HepG2 (cell line): Measurements from ENCODE around the gene CDKN1A. TPM values are rescaled to one million over a fixed set of nuclear protein-coding genes. Genes with fewer than 3 reads are reported as not detected.

ENCODE experiments used
- BRCA1 ChIP-seq: sonication (generic); formaldehyde crosslinking; IDR thresholded peaks from 2 replicates; pipeline ENCODE4 v1.4.0; 2020; ENCODE audit warnings: missing genetic modification reagents
- DNMT3B ChIP-seq: conservative IDR thresholded peaks from 2 replicates; pipeline ENCODE4 v1.6.1; 2016; ENCODE audit warnings: missing biosample characterization, control low read depth
- FOXK1 ChIP-seq: sonication (generic); formaldehyde crosslinking; IDR thresholded peaks from 2 replicates; pipeline ENCODE4 v1.4.0; 2020; ENCODE audit warnings: low read depth, missing genetic modification reagents, borderline replicate concordance
- GATA4 ChIP-seq: sonication (generic); IDR thresholded peaks from 2 replicates; pipeline ENCODE4 v1.6.1; 2016; ENCODE audit warnings: antibody characterized with exemption, low read depth, borderline replicate concordance
- HOXD1 ChIP-seq: sonication (generic); formaldehyde crosslinking; IDR thresholded peaks from 2 replicates; pipeline ENCODE4 v1.5.0; 2020; ENCODE audit warnings: missing genetic modification reagents
- KDM5A ChIP-seq: fragments of 200-600 bp; sonication (generic); IDR thresholded peaks from 2 replicates; pipeline ENCODE4 v1.7.0; 2018; ENCODE audit warnings: antibody characterized with exemption, mild to moderate bottlenecking, low read length, borderline replicate concordance
- KLF13 ChIP-seq: sonication (generic); formaldehyde crosslinking; IDR thresholded peaks from 2 replicates; pipeline ENCODE4 v1.4.0; 2020; ENCODE audit warnings: mild to moderate bottlenecking, missing genetic modification reagents
- NCOA5 ChIP-seq: sonication (generic); formaldehyde crosslinking; IDR thresholded peaks from 2 replicates; pipeline ENCODE4 v1.4.0; 2020; ENCODE audit warnings: missing genetic modification reagents
- SP1 ChIP-seq, 2 experiments: fragments of 450-650 bp in 1 of 2; sonication (generic) in 1 of 2; formaldehyde crosslinking in 1 of 2; IDR thresholded peaks; 2 replicates each; pipeline versions ENCODE4 v1.4.0 to v1.6.1; 2016 to 2020; ENCODE audit warnings: missing genetic modification reagents in 1 of 2
- STAG1 ChIP-seq: sonication (generic); formaldehyde crosslinking; IDR thresholded peaks from 2 replicates; pipeline ENCODE4 v1.4.0; 2020; ENCODE audit warnings: missing genetic modification reagents
- TBX2 ChIP-seq: sonication (generic); formaldehyde crosslinking; IDR thresholded peaks from 2 replicates; pipeline ENCODE4 v1.5.0; 2020; ENCODE audit warnings: missing genetic modification reagents, mild to moderate bottlenecking, borderline replicate concordance
- ZBTB20 ChIP-seq: sonication (generic); formaldehyde crosslinking; IDR thresholded peaks from 2 replicates; pipeline ENCODE4 v1.8.1; 2023; ENCODE audit warnings: missing genetic modification reagents, low read depth, mild to moderate bottlenecking, borderline replicate concordance
- ZBTB7A ChIP-seq: sonication (generic); formaldehyde crosslinking; IDR thresholded peaks from 2 replicates; pipeline ENCODE4 v1.8.0; 2022; ENCODE audit warnings: mild to moderate bottlenecking, missing genetic modification reagents
- ZNF20 ChIP-seq: sonication (generic); formaldehyde crosslinking; IDR thresholded peaks from 2 replicates; pipeline ENCODE4 v1.4.0; 2020; ENCODE audit warnings: mild to moderate bottlenecking, moderate library complexity, missing genetic modification reagents
- ZNF260 ChIP-seq: sonication (generic); formaldehyde crosslinking; IDR thresholded peaks from 2 replicates; pipeline ENCODE4 v1.4.0; 2020; ENCODE audit warnings: missing genetic modification reagents, low read depth, mild to moderate bottlenecking, borderline replicate concordance
- ZNF33B ChIP-seq: sonication (generic); formaldehyde crosslinking; IDR thresholded peaks from 2 replicates; pipeline ENCODE4 v1.5.1; 2020; ENCODE audit warnings: mild to moderate bottlenecking, missing genetic modification reagents
- ZNF543 ChIP-seq: sonication (generic); formaldehyde crosslinking; IDR thresholded peaks from 2 replicates; pipeline ENCODE4 v1.4.0; 2020; ENCODE audit warnings: mild to moderate bottlenecking, missing genetic modification reagents
- ZNF629 ChIP-seq: sonication (generic); formaldehyde crosslinking; conservative IDR thresholded peaks from 2 replicates; pipeline ENCODE4 v1.5.0; 2020; ENCODE audit warnings: missing genetic modification reagents
- ZNF773 ChIP-seq: sonication (generic); formaldehyde crosslinking; IDR thresholded peaks from 2 replicates; pipeline ENCODE4 v1.4.0; 2020; ENCODE audit warnings: missing genetic modification reagents, borderline replicate concordance
- ZNF782 ChIP-seq: sonication (generic); formaldehyde crosslinking; IDR thresholded peaks from 2 replicates; pipeline ENCODE4 v1.4.0; 2020; ENCODE audit warnings: missing genetic modification reagents, mild to moderate bottlenecking, borderline replicate concordance
- polyA plus RNA-seq, 8 experiments: library from polyadenylated mRNA; depleted of rRNA in 3 of 8; stranded (reverse) in 7 of 8; unstranded in 1 of 8; fragments of >200 nt; fragmentation: Illumina TruSeq in 4 of 8; extraction: Trizol in 4 of 8; gene quantifications; 2 replicates each; pipeline versions ENCODE4 v1.2.1 to v1.2.3, GENCODE V29; 2011 to 2016; ENCODE audit warnings: low read depth in 4 of 8, missing spikeins in 1 of 8, mixed read lengths in 1 of 8; ENCODE audit not compliant: insufficient read depth in 1 of 8
- total RNA-seq, 5 experiments: library from RNA; depleted of rRNA; stranded (reverse); fragments of >200 nt; fragmentation: Illumina TruSeq; extraction: Trizol; gene quantifications; 2 replicates each; pipeline ENCODE4 v1.2.3, GENCODE V29; 2016; ENCODE audit warnings: low read depth in 1 of 5
- TF ChIP-seq, protein P1 (sequence below): sonication (generic); formaldehyde crosslinking; IDR thresholded peaks from 2 replicates; pipeline ENCODE4 v1.4.0; 2020; ENCODE audit warnings: low read depth, mild to moderate bottlenecking, missing genetic modification reagents
- TF ChIP-seq, protein P2 (sequence below): sonication (generic); formaldehyde crosslinking; IDR thresholded peaks from 2 replicates; pipeline ENCODE4 v1.5.0; 2020; ENCODE audit warnings: mild to moderate bottlenecking, missing genetic modification reagents
- TF ChIP-seq, protein P3 (sequence below): sonication (generic); formaldehyde crosslinking; IDR thresholded peaks from 2 replicates; pipeline ENCODE4 v1.5.0; 2020; ENCODE audit warnings: mild to moderate bottlenecking, missing genetic modification reagents
- TF ChIP-seq, protein P4 (sequence below): sonication (generic); formaldehyde crosslinking; IDR thresholded peaks from 2 replicates; pipeline ENCODE4 v1.8.0; 2022; ENCODE audit warnings: mild to moderate bottlenecking, missing genetic modification reagents; ENCODE audit not compliant: insufficient replicate concordance

The CDKN1A gene
- total and polyA plus RNA-seq, 2 of the 13 experiments (the other 11 are each of a cell fraction or from before 2014, with no cell fraction given): 60.7 to 92.1 TPM

DNA sequence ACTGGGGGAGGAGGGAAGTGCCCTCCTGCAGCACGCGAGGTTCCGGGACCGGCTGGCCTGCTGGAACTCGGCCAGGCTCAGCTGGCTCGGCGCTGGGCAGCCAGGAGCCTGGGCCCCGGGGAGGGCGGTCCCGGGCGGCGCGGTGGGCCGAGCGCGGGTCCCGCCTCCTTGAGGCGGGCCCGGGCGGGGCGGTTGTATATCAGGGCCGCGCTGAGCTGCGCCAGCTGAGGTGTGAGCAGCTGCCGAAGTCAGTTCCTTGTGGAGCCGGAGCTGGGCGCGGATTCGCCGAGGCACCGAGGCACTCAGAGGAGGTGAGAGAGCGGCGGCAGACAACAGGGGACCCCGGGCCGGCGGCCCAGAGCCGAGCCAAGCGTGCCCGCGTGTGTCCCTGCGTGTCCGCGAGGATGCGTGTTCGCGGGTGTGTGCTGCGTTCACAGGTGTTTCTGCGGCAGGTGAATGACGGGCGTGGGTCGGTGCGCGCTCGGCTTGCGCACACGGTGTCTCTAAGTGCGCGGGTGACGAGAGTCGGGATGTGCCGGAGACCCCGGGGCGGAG, at the start of gene CDKN1A (continued):
- TF ChIP-seq KLF13 (0 out of 2 replicates have a peak, but pooled peaks have one; percentile 48), TBX2 (CRISPR knock-in tag) (peak; percentile 92), GATA4 (peak; percentile 93), DNMT3B (CRISPR knock-in tag) (0 out of 2 replicates have a peak, but pooled peaks have one; percentile 44), ZNF782 (peak; percentile 86; the same call in 1 of the 2 replicates), ZNF543 (CRISPR knock-in tag) (peak; percentile 62; the same call in 1 of the 2 replicates), NCOA5 (no peak), SP1 (IDR thresholded peaks at IDR 0.05) (no peak), SP1 (CRISPR knock-in tag; IDR thresholded peaks at IDR 0.05) (peak; percentile 40; the same call in 1 of the 2 replicates), KDM5A (no peak), ZBTB20 (CRISPR knock-in tag) (peak; percentile 63; the same call in 1 of the 2 replicates), ZBTB7A (CRISPR knock-in tag) (no peak), ZNF629 (CRISPR knock-in tag) (peak; percentile 44), ZNF33B (CRISPR knock-in tag) (0 out of 2 replicates have a peak, but pooled peaks have one; percentile 19), HOXD1 (CRISPR knock-in tag) (no peak; the same call in 1 of the 2 replicates), ZNF773 (CRISPR knock-in tag) (no peak; the same call in 1 of the 2 replicates), BRCA1 (CRISPR knock-in tag) (no peak), STAG1 (CRISPR knock-in tag) (peak; percentile 23; the same call in 1 of the 2 replicates), ZNF260 (CRISPR knock-in tag) (no peak), FOXK1 (peak; percentile 45; the same call in 1 of the 2 replicates), ZNF20 (CRISPR knock-in tag) (no peak)
- TF ChIP-seq, protein P1, sequence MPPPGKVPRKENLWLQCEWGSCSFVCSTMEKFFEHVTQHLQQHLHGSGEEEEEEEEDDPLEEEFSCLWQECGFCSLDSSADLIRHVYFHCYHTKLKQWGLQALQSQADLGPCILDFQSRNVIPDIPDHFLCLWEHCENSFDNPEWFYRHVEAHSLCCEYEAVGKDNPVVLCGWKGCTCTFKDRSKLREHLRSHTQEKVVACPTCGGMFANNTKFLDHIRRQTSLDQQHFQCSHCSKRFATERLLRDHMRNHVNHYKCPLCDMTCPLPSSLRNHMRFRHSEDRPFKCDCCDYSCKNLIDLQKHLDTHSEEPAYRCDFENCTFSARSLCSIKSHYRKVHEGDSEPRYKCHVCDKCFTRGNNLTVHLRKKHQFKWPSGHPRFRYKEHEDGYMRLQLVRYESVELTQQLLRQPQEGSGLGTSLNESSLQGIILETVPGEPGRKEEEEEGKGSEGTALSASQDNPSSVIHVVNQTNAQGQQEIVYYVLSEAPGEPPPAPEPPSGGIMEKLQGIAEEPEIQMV (CRISPR knock-in tag): no peak
- TF ChIP-seq, protein P2, sequence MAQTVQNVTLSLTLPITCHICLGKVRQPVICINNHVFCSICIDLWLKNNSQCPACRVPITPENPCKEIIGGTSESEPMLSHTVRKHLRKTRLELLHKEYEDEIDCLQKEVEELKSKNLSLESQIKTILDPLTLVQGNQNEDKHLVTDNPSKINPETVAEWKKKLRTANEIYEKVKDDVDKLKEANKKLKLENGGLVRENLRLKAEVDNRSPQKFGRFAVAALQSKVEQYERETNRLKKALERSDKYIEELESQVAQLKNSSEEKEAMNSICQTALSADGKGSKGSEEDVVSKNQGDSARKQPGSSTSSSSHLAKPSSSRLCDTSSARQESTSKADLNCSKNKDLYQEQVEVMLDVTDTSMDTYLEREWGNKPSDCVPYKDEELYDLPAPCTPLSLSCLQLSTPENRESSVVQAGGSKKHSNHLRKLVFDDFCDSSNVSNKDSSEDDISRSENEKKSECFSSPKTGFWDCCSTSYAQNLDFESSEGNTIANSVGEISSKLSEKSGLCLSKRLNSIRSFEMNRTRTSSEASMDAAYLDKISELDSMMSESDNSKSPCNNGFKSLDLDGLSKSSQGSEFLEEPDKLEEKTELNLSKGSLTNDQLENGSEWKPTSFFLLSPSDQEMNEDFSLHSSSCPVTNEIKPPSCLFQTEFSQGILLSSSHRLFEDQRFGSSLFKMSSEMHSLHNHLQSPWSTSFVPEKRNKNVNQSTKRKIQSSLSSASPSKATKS (CRISPR knock-in tag): no peak
- TF ChIP-seq, protein P3, sequence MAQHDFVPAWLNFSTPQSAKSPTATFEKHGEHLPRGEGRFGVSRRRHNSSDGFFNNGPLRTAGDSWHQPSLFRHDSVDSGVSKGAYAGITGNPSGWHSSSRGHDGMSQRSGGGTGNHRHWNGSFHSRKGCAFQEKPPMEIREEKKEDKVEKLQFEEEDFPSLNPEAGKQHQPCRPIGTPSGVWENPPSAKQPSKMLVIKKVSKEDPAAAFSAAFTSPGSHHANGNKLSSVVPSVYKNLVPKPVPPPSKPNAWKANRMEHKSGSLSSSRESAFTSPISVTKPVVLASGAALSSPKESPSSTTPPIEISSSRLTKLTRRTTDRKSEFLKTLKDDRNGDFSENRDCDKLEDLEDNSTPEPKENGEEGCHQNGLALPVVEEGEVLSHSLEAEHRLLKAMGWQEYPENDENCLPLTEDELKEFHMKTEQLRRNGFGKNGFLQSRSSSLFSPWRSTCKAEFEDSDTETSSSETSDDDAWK (CRISPR knock-in tag): no peak
- TF ChIP-seq, protein P4, sequence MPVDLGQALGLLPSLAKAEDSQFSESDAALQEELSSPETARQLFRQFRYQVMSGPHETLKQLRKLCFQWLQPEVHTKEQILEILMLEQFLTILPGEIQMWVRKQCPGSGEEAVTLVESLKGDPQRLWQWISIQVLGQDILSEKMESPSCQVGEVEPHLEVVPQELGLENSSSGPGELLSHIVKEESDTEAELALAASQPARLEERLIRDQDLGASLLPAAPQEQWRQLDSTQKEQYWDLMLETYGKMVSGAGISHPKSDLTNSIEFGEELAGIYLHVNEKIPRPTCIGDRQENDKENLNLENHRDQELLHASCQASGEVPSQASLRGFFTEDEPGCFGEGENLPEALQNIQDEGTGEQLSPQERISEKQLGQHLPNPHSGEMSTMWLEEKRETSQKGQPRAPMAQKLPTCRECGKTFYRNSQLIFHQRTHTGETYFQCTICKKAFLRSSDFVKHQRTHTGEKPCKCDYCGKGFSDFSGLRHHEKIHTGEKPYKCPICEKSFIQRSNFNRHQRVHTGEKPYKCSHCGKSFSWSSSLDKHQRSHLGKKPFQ (CRISPR knock-in tag): peak; percentile 66
